Inferior parietal cortex (tissue), 1 donor: ENCODE measurements around the gene MS4A4A.

ENCODE experiments used
- DNase-seq: peaks from one replicate; pipeline ENCODE4 v3.0.0-alpha.2; 2016; ENCODE audit errors: extremely low spot score

MS4A4A gene

GRCh38 chr11:60347084-60347797 lies 66.8 kb downstream of the MS4A4A start:
- DNase-seq = no peak

- DNase-seq = no peak
Measured at GRCh38 chr11:60348116-60348515, 67.7 kb downstream of the MS4A4A start.

GRCh38 chr11:60349990-60350389 lies 69.5 kb downstream of the MS4A4A start:
- no peak for DNase-seq

GRCh38 chr11:60357771-60358170 lies 77.3 kb downstream of the MS4A4A start:
- DNase-seq = no peak
